ENCODE data around the gene ENDOU. TPM values are rescaled to one million over a fixed set of nuclear protein-coding genes. Genes with fewer than 3 reads are reported as not detected.
A peak's percentile ranks its signal among the peaks of the same experiment; 100 is the strongest.

ENDOU gene
- total RNA-seq, 1 experiment from 2014 or later: not detected

GRCh38 chr12:47744005-47744651 is 18.8 kb upstream of the ENDOU start:
- no TSS peak for BruUV-seq (replicated peaks)
- H3K36me3 ChIP-seq (ENCODE audit: control insufficient read depth in 1 of 2, insufficient read depth in 2 of 2, low read length in 2 of 2): no peaks in the 10 kb centered on the region
- H3K9ac ChIP-seq (ENCODE audit: low read length): no peak overlapping the region
- H3K4me1 ChIP-seq (ENCODE audit: control insufficient read depth in 1 of 2, insufficient read depth in 2 of 2, low read length in 2 of 2): peaks cover 24 to 37% of the 10 kb centered on the region in 2 experiments
- H3K4me3 ChIP-seq (replicated peaks in 1 of 2; ENCODE audit: low read depth in 1 of 2, low read length in 2 of 2): no peak overlapping the region
- no peaks in the 10 kb centered on the region for H3K27me3 ChIP-seq (ENCODE audit: insufficient read depth, low read length)
- no peak overlapping the region; the same call in 1 of the 2 replicates for H3K27ac ChIP-seq (ENCODE audit: low read depth, low read length)
- H3K9me3 ChIP-seq (ENCODE audit: control insufficient read depth in 1 of 2, insufficient read depth in 1 of 2, low read depth in 1 of 2, low read length in 2 of 2): no peaks in the 10 kb centered on the region
- H3K4me2 ChIP-seq (ENCODE audit: low read length): peak overlapping the region; percentile 55
- ATAC-seq: peak; percentile 90
- H3K9me2 ChIP-seq (ENCODE audit: insufficient read depth): no peaks in the 10 kb centered on the region
- CTCF ChIA-PET: interaction anchor here (0.6 to 6.2 kb wide), 16 partner anchors 12 to 1275 kb away, joined by 3 to 197 read pairs (median 6); partner anchors contain the start of genes RAPGEF3 and SLC48A1
- POLR2A ChIA-PET: interaction anchor here (1.0 to 1.5 kb wide), 4 partner anchors 19 to 94 kb away, joined by 3 to 7 read pairs (median 5); partner anchors contain the start of gene SLC48A1
- TF ChIP-seq JUND (IDR thresholded peaks at IDR 0.05) (no peak), CTCF (IDR thresholded peaks at IDR 0.05 in 2 of 3, conservative IDR thresholded peaks at IDR 0.05 in 1 of 3; ENCODE audit: borderline replicate concordance in 1 of 3, insufficient read depth in 1 of 3, low read depth in 2 of 3, low read length in 2 of 3) (peak; percentile 79 to 95 (median 87)), ZBTB33 (IDR thresholded peaks at IDR 0.05; ENCODE audit: extremely low read depth, insufficient replicate concordance, low read length) (no peak), RAD21 (IDR thresholded peaks at IDR 0.05; ENCODE audit: low read depth) (peak; percentile 94), REST (IDR thresholded peaks at IDR 0.05; ENCODE audit: low read depth) (no peak), YY1 (IDR thresholded peaks at IDR 0.05; ENCODE audit: extremely low read depth, insufficient replicate concordance, low read depth, low read length) (no peak), CBX3 (IDR thresholded peaks at IDR 0.05; ENCODE audit: low read depth) (no peak)
- DNase-seq (ENCODE audit: low read depth, low spot score): peak; percentile 75
- RAD21 ChIA-PET (ENCODE audit: low non-redundant PET in 1 of 2, low total read pairs in 2 of 2, uncharacterized antibody in 2 of 2, unreplicated experiment in 2 of 2): interaction anchor here (0.5 to 5.5 kb wide), 11 partner anchors 14 to 94 kb away, joined by 3 to 61 read pairs (median 6); no protein-coding TSS in a partner anchor
- intact Hi-C loops (cut with micrococcal nuclease): loop anchor here (1.0 kb wide), 3 partner anchors 23 to 94 kb away; no protein-coding TSS in a partner anchor
- no peaks in the 10 kb centered on the region for H4K20me1 ChIP-seq (ENCODE audit: insufficient read depth)
- no peaks in the 10 kb centered on the region for H3K79me2 ChIP-seq (ENCODE audit: insufficient read depth, low read length)
- peak overlapping the region; percentile 41 for H2AFZ ChIP-seq (ENCODE audit: low read depth, low read length, poor library complexity, severe bottlenecking)
